Thymus (tissue), 11 donors: ENCODE measurements around the gene DGLUCY. TPM values are rescaled to one million over a fixed set of nuclear protein-coding genes. Genes with fewer than 3 reads are reported as not detected.
"Not testable (repeated sequence)": the region's sequence is repeated elsewhere in the genome, so short reads cannot be mapped to it uniquely, and the experiment has no call there.

ENCODE experiments used
- DNase-seq, 9 donors: peaks; one replicate each; pipeline ENCODE4 v3.0.0-alpha.2; 2013; ENCODE audit warnings: low spot score in 9 of 9, low read depth in 6 of 9, missing footprints in 1 of 9
- H3K27ac ChIP-seq, 2 donors: one replicate each; pipeline ENCODE4 v1.5.1; 2013; ENCODE audit warnings: control low read depth in 1 of 2, low read depth in 1 of 2, low read length in 1 of 2, mild to moderate bottlenecking in 1 of 2, moderate library complexity in 1 of 2
- H3K27me3 ChIP-seq, 2 donors: one replicate each; pipeline ENCODE4 v1.5.1; 2013; ENCODE audit warnings: low read length in 1 of 2; ENCODE audit not compliant: control insufficient read depth in 2 of 2, insufficient read depth in 1 of 2
- H3K36me3 ChIP-seq, 2 donors: one replicate each; pipeline ENCODE4 v1.5.1; 2013; ENCODE audit warnings: low read length in 1 of 2, mild to moderate bottlenecking in 1 of 2, moderate library complexity in 1 of 2; ENCODE audit not compliant: control insufficient read depth in 2 of 2, insufficient read depth in 2 of 2
- H3K4me1 ChIP-seq, 2 donors: one replicate each; pipeline ENCODE4 v1.5.1; 2013; ENCODE audit warnings: low read length in 2 of 2; ENCODE audit not compliant: control insufficient read depth in 2 of 2, insufficient read depth in 2 of 2
- H3K4me3 ChIP-seq, 2 donors: one replicate each; pipeline ENCODE4 v1.5.1; 2013; ENCODE audit warnings: low read length in 2 of 2, control low read depth in 1 of 2, mild to moderate bottlenecking in 1 of 2
- H3K9me3 ChIP-seq, 2 donors: one replicate each; pipeline ENCODE4 v1.5.1; 2013; ENCODE audit warnings: low read length in 1 of 2, mild to moderate bottlenecking in 1 of 2; ENCODE audit not compliant: control insufficient read depth in 2 of 2, insufficient read depth in 1 of 2
- WGBS: extraction: QIAGEN DNeasy Blood & Tissue Kit; methylation state at CpG from one replicate; pipeline ENCODE4 v1.1.7; 2013; 5-methylcytosine and 5-hydroxymethylcytosine counted together
- polyA plus RNA-seq: library from polyadenylated mRNA; stranded (reverse); fragments of 200-250 nt; gene quantifications from one replicate; pipeline ENCODE4 v1.2.3, GENCODE V29; 2013
- total RNA-seq: library from RNA; stranded (reverse); fragments of 120-200 nt; gene quantifications from one replicate; pipeline ENCODE4 v1.2.4, GENCODE V29; 2013
- donor health status: healthy.

DGLUCY gene
- total and polyA plus RNA-seq, 2 donors = 36.5 to 37.6 TPM

GRCh38 chr14:91082282-91082681 is 31.6 kb upstream of the DGLUCY start:
- Histone ChIP-seq H3K9me3 (no peaks in the 10 kb centered on the region), H3K27ac (no peak overlapping the region), H3K27me3 (no peaks in the 10 kb centered on the region), H3K4me3 (no peak overlapping the region), H3K4me1 (peaks cover 3 to 11% of the 10 kb centered on the region in 2 donors), H3K36me3 (no peaks in the 10 kb centered on the region)
- no peak for DNase-seq
- WGBS = 99% methylated on average over 3 of the region's 3 CpGs

DNA sequence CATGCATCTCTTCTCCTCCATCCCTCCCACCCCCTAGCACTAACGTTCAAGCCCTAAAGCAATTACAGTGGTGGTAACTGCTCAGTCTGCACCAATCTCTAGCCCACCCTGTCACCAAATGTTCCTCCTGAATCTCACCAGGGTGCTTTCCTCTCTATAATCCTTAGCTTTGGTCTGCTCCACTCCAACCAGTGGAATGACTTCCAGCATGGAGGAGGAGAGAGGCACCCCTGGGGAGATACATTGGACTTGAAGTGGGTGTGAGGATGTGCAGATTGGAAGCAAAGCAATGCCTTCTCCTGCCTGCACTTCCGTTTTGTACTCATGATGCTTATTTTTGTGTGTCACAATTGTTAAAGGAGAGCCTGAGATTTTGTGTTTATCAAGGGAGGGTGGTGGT is 29.4 kb upstream of the DGLUCY start:
- H3K4me1 ChIP-seq = peaks cover 0 to 2% of the 10 kb centered on the region in 2 donors
- peaks cover 0 to 2% of the 10 kb centered on the region in 2 donors for H3K27me3 ChIP-seq
- DNase-seq = no peak
- no peak overlapping the region for H3K27ac ChIP-seq
- no peak overlapping the region for H3K4me3 ChIP-seq
- no peaks in the 10 kb centered on the region for H3K9me3 ChIP-seq
- no peaks in the 10 kb centered on the region for H3K36me3 ChIP-seq
- 97% methylated on average over 2 of the region's 2 CpGs for WGBS

DNA sequence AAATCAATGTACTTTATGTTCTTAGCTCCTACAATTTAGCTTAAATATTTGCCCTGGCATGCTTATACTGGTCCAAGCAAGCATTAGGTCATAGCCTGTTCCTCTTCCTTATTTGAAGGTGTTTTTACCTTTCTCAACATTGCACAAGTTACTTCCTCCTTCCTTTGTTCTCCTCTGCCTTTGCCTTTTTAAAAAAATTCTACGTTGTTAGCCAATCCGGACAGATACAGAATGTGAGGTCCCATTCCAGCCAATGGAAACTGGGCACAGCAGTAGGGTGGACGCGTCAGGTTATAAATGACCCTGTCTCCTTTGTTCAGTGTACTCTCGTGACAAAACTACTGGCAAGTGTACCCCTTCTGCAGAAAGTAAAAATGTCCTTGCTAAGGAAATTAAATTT is 26.4 kb upstream of the DGLUCY start:
- not testable (repeated sequence) for DNase-seq, H3K4me3 ChIP-seq

GRCh38 chr14:91088585-91089235 is 25.2 kb upstream of the DGLUCY start:
- peaks cover 0 to 2% of the 10 kb centered on the region in 2 donors for H3K4me1 ChIP-seq
- H3K27ac ChIP-seq = no peak overlapping the region
- H3K9me3 ChIP-seq = no peaks in the 10 kb centered on the region
- no peak overlapping the region for H3K4me3 ChIP-seq
- H3K36me3 ChIP-seq = no peaks in the 10 kb centered on the region
- WGBS = 96% methylated on average over 5 of the region's 5 CpGs
- no peak for DNase-seq
- H3K27me3 ChIP-seq = peaks cover 0 to 2% of the 10 kb centered on the region in 2 donors

More for the DNA sequence above, 26.4 kb upstream of the DGLUCY start:
- WGBS = 92% methylated on average over 5 of the region's 5 CpGs
- H3K27me3 ChIP-seq, H3K36me3 ChIP-seq, H3K4me1 ChIP-seq, H3K27ac ChIP-seq, H3K9me3 ChIP-seq: not testable (repeated sequence)

GRCh38 chr14:91089958-91090535 is 23.8 kb upstream of the DGLUCY start:
- Histone ChIP-seq H3K27me3 (peaks cover 0 to 2% of the 10 kb centered on the region in 2 donors), H3K27ac (no peak overlapping the region), H3K36me3 (no peaks in the 10 kb centered on the region), H3K4me1 (peaks cover 0 to 2% of the 10 kb centered on the region in 2 donors), H3K9me3 (no peaks in the 10 kb centered on the region), H3K4me3 (no peak overlapping the region)
- 87% methylated on average over 7 of the region's 7 CpGs for WGBS
- DNase-seq = peak in 1 of 9 donors; percentile 37

DNA sequence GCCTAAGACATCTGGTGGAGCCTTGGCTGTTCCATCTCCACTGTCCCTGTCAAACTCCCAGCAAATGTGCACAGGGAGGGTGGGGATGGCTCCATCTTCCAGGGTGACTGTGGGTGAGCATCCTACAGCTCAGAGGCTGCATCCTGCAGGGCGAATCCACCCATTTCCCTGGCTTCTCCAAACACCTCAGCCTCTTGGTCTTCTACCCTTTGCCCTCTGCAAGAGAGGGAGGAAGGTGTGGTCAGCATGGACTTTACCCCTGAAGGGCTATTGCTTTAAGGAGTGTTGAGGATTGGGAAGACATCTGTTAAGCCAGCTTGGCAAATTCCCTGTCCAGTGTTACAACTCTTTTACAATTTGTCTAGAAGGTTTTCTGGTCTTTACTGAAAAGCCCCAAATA is 23.1 kb upstream of the DGLUCY start:
- peaks cover 0 to 2% of the 10 kb centered on the region in 2 donors for H3K4me1 ChIP-seq
- no peak for DNase-seq
- WGBS = 97% methylated on average over 1 of the region's 1 CpG

DNA sequence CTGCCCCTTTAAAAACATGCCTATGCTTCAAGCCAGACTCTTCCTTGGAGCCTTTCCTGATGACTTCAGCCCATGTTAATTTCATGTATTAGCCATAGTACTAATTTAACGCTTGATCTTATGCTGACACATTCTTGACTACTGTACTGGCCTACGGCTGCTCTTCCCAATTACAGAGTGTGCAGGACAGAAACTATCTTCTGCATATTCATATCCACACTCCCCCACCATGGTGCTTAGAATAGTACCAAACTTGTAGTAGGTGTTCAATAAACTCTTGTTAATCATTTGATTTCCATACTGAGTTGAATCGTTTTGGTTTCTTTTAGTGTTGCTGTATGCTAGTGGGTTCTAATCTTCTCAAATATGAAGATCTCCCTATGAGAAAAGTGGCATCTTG is 21.8 kb upstream of the DGLUCY start:
- Histone ChIP-seq H3K4me3 (no peak overlapping the region), H3K27ac (no peak overlapping the region), H3K4me1 (peaks cover 0 to 2% of the 10 kb centered on the region in 2 donors), H3K9me3 (no peaks in the 10 kb centered on the region), H3K36me3 (no peaks in the 10 kb centered on the region), H3K27me3 (peaks cover 0 to 2% of the 10 kb centered on the region in 2 donors)
- DNase-seq = no peak
- 95% methylated on average over 3 of the region's 3 CpGs for WGBS

More for the DNA sequence above, 23.1 kb upstream of the DGLUCY start:
- Histone ChIP-seq H3K36me3 (no peaks in the 10 kb centered on the region), H3K27ac (no peak overlapping the region), H3K4me3 (no peak overlapping the region), H3K9me3 (no peaks in the 10 kb centered on the region), H3K27me3 (peaks cover 0 to 2% of the 10 kb centered on the region in 2 donors)

DNA sequence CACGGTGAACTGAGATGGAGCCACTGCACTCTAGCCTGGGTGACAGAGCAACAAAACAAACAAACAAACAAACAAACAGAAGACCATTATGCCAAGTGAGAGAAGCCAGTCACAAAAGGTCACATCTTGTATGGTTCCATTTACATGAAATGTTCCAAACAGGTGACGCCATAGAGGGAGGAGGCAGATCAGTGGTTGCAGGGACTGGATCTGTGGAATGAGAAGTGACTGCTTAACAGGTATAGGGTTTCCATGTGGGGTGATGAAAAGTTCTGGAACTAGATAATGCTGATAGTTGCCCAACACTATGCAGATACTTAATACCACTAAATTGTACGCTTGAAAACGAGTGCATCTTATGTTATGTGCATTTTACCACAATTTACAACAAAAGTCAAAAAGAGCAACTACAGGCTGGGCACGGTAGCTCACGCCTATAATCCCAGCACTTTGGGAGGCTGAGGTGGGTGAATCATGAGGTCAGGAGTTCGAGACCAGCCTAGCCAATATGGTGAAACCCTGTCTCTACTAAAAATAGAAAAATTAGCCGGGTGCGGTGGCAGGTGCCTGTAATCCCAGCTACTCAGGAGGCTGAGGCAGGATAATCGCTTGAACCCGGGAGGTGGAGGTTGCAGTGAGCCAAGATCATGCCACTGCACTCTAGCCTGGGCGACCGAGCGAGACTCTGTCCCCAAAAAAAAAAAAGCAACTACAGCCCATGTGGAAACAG is 20.0 kb upstream of the DGLUCY start:
- not testable (repeated sequence) for H3K27me3 ChIP-seq, H3K4me3 ChIP-seq, H3K36me3 ChIP-seq, DNase-seq, H3K9me3 ChIP-seq, H3K4me1 ChIP-seq
- WGBS = 96% methylated on average over 14 of the region's 14 CpGs
- peak overlapping the region in 1 of 2 donors; percentile 60 for H3K27ac ChIP-seq

- Histone ChIP-seq H3K36me3 (no peaks in the 10 kb centered on the region), H3K27me3 (no peaks in the 10 kb centered on the region), H3K4me1 (no peaks in the 10 kb centered on the region), H3K9me3 (no peaks in the 10 kb centered on the region), H3K4me3 (no peak overlapping the region), H3K27ac (no peak overlapping the region)
- WGBS = over 99% methylated on average over 4 of the region's 4 CpGs
- no peak for DNase-seq
Observed at GRCh38 chr14:91094772-91095171, 19.1 kb upstream of the DGLUCY start.
